ENCODE measurements around the gene ART5. TPM values are rescaled to one million over a fixed set of nuclear protein-coding genes. Genes with fewer than 3 reads are reported as not detected.

ART5 gene
- total and polyA plus RNA-seq, 7 donors = 0.17 to 0.82 TPM; not detected in 5

DNA sequence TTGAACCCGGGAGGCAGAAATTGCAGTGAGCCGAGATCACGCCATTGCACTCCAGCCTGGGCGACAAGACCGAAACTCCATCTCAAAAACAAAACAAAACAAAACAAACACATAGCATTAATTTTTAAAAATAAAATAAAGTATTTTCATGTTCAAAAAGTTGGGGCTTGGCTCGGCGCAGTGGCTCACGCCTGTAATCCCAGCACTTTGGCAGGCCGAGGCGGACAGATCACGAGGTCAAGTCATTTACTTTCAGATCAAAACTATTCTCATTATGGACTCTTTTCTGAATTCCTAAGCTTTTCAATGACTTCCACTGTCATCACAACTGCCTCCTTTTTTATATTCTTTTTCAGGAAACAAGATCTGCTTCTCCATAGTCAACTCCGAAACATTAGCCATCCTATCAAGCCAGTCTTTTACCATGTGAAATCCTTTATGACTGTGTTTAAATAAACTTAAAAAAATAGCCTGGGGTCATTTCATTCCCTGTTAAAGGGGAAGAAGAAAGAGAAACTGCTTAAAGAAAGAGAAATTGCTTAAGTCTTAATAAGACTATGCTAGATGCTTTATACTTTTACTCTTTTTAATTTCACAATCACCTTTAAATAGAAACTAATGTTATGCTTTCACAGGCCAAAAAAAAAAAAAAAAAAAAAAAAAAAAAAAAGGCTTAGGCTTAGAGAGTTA, 42.5 kb upstream of the ART5 start:
- H3K27ac ChIP-seq = no peak overlapping the region
- WGBS, 2 donors = 96 to 97% methylated on average over 12 of the region's 12 CpGs
- DNase-seq = no peak
- intact Hi-C loops (cut with DNase I) = no loop called here
- H3K4me1 ChIP-seq = no peaks in the 10 kb centered on the region
- no peak for TF ChIP-seq POLR2A (IDR thresholded peaks at IDR 0.05)
- H3K36me3 ChIP-seq = peaks cover 26 to 98% (median 63%) of the 10 kb centered on the region in 4 donors
- H3K9me3 ChIP-seq = no peaks in the 10 kb centered on the region
- no peaks in the 10 kb centered on the region for H3K27me3 ChIP-seq
- no peak overlapping the region for H3K4me3 ChIP-seq

DNA sequence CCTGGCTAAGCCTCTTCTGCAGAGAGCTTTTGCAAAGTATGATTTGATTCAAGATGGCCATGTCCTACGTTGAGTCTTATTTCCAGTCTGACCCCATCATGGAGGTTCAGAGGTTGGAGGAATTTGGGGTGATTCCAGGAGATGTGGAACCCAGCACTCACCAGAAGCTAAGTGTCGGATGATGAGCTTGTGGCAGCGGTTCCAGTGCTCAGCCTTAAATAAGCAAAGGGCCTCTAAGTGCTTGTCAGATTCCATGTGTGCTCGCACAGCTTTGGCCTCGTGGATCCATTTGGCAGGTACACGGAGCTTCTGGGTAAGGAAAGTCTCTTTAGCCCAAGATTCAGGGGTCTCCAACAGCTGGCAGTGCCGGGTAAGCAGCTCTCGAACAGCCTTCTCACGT, 41.2 kb upstream of the ART5 start:
- TF ChIP-seq, protein P1, sequence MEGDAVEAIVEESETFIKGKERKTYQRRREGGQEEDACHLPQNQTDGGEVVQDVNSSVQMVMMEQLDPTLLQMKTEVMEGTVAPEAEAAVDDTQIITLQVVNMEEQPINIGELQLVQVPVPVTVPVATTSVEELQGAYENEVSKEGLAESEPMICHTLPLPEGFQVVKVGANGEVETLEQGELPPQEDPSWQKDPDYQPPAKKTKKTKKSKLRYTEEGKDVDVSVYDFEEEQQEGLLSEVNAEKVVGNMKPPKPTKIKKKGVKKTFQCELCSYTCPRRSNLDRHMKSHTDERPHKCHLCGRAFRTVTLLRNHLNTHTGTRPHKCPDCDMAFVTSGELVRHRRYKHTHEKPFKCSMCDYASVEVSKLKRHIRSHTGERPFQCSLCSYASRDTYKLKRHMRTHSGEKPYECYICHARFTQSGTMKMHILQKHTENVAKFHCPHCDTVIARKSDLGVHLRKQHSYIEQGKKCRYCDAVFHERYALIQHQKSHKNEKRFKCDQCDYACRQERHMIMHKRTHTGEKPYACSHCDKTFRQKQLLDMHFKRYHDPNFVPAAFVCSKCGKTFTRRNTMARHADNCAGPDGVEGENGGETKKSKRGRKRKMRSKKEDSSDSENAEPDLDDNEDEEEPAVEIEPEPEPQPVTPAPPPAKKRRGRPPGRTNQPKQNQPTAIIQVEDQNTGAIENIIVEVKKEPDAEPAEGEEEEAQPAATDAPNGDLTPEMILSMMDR (IDR thresholded peaks at IDR 0.05) = no peak
- no peak for TF ChIP-seq EP300 (IDR thresholded peaks at IDR 0.05)
- TF ChIP-seq POLR2A (IDR thresholded peaks at IDR 0.05) = no peak
- TF ChIP-seq POLR2AphosphoS5 (IDR thresholded peaks at IDR 0.05) = no peak
- Histone ChIP-seq H3K4me3 (no peak overlapping the region), H3K9me3 (no peaks in the 10 kb centered on the region), H3K27ac (no peak overlapping the region), H3K27me3 (no peaks in the 10 kb centered on the region), H3K4me1 (no peaks in the 10 kb centered on the region), H3K36me3 (peaks cover 34 to 98% (median 68%) of the 10 kb centered on the region in 4 donors)
- WGBS, 2 donors = 97 to 99% methylated on average over 9 of the region's 9 CpGs
- no peak for DNase-seq
- intact Hi-C loops (cut with DNase I) = no loop called here

- Histone ChIP-seq H3K27ac (no peak overlapping the region), H3K27me3 (no peaks in the 10 kb centered on the region), H3K4me3 (no peak overlapping the region), H3K4me1 (no peaks in the 10 kb centered on the region), H3K9me3 (no peaks in the 10 kb centered on the region), H3K36me3 (peaks cover 55 to 100% (median 79%) of the 10 kb centered on the region in 4 donors)
- TF ChIP-seq, protein P1 (IDR thresholded peaks at IDR 0.05) = no peak
- TF ChIP-seq POLR2A (IDR thresholded peaks at IDR 0.05) (no peak), POLR2AphosphoS5 (IDR thresholded peaks at IDR 0.05) (no peak), EP300 (IDR thresholded peaks at IDR 0.05) (no peak)
- DNase-seq = no peak
- intact Hi-C loops (cut with DNase I) = no loop called here
- 95 to 96% methylated on average over 3 of the region's 3 CpGs for WGBS, 2 donors
Measured at GRCh38 chr11:3679077-3679476, 37.3 kb upstream of the ART5 start.

DNA sequence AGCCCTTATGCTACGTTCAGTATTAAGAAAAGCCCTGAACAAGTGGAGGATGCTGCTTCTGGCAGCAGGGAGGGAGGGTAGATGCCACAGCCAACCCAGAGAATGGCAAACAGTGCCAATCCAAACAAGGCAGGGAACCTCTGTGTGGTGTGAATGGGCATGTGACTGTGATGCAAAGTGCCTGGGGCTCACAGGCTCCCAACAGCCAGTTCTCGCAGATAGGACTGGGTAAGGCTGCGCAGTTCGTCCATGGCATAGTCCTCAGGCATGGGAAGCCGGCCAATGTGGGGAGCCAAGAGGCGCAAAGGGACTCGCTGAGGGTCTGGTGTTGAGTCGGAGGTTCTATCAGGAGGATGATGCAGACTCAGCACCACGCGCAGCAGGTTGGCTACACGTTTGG, 34.2 kb upstream of the ART5 start:
- intact Hi-C loops (cut with DNase I) = no loop called here
- Histone ChIP-seq H3K4me3 (no peak overlapping the region), H3K27ac (no peak overlapping the region), H3K27me3 (no peaks in the 10 kb centered on the region), H3K9me3 (no peaks in the 10 kb centered on the region), H3K36me3 (peaks cover 43 to 100% (median 55%) of the 10 kb centered on the region in 4 donors), H3K4me1 (no peaks in the 10 kb centered on the region)
- TF ChIP-seq, protein P1 (IDR thresholded peaks at IDR 0.05) = no peak
- TF ChIP-seq EP300 (IDR thresholded peaks at IDR 0.05) = no peak
- no peak for TF ChIP-seq POLR2A (IDR thresholded peaks at IDR 0.05)
- no peak for TF ChIP-seq POLR2AphosphoS5 (IDR thresholded peaks at IDR 0.05)
- WGBS, 2 donors = 97 to 98% methylated on average over 11 of the region's 11 CpGs
- DNase-seq = no peak

DNA sequence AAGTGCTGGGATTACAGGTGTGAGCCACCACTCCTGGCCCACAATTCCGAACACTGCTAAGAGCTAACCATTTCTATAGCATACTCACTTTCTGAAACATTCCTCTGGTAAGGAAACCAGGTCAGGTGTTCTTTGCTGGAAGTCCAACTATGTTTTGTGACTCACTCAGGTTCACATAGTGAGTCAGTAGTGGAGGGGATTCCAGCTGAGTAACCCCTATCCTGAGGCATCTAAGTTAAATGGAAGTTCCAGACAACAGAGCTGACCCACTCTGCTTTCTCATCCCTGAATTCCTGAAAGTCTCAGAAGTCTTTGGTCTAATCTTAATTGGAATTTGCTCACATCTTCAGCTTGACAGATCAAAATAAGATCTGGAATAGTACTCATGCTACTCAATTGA, 32.4 kb upstream of the ART5 start:
- Histone ChIP-seq H3K36me3 (peaks cover 33 to 96% (median 41%) of the 10 kb centered on the region in 4 donors), H3K27ac (no peak overlapping the region), H3K27me3 (no peaks in the 10 kb centered on the region), H3K4me1 (no peaks in the 10 kb centered on the region), H3K4me3 (no peak overlapping the region), H3K9me3 (no peaks in the 10 kb centered on the region)
- intact Hi-C loops (cut with DNase I) = no loop called here
- WGBS, 2 donors = 95 to 100% methylated on average over 1 of the region's 1 CpG
- DNase-seq = no peak
- TF ChIP-seq EP300 (IDR thresholded peaks at IDR 0.05) = no peak
- TF ChIP-seq, protein P1 (IDR thresholded peaks at IDR 0.05) = no peak
- TF ChIP-seq POLR2A (IDR thresholded peaks at IDR 0.05) = no peak
- no peak for TF ChIP-seq POLR2AphosphoS5 (IDR thresholded peaks at IDR 0.05)

Data from sigmoid colon (tissue), 7 donors.